ENCODE measurements around the gene GALNT2. TPM values are rescaled to one million over a fixed set of nuclear protein-coding genes. Genes with fewer than 3 reads are reported as not detected.

The GALNT2 gene
- total RNA-seq, 1 donor from 2014 or later = 129 TPM

DNA sequence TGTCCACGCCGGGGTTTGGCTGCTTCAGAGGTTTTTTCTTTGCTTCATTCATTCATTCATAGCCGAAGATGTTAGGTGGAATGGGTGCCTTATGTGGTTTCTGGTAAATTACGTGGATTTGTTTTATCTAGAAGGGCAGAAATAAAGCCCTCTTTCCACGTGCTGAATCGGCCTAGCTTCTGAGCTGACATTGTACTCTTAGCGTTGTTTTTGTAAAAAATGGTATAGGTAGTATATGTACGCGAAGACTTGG, 1.5 kb downstream of the GALNT2 start:
- Histone ChIP-seq H3K9me3 (no peaks in the 10 kb centered on the region), H3K27me3 (no peaks in the 10 kb centered on the region), H3K27ac (peak overlapping the region; percentile 93 to 94), H3K36me3 (no peaks in the 10 kb centered on the region), H3K4me3 (peak overlapping the region; percentile 86 to 94), H3K4me1 (peaks cover under 1 to 49% of the 10 kb centered on the region in 2 donors)
- intact Hi-C loops (cut with DNase I) = loop anchor here (5.0 kb wide), 3 partner anchors 71 to 406 kb away; no protein-coding TSS in a partner anchor
- no peak for DNase-seq (ENCODE audit: low spot score in 2 of 2)
- TF ChIP-seq, protein P1, sequence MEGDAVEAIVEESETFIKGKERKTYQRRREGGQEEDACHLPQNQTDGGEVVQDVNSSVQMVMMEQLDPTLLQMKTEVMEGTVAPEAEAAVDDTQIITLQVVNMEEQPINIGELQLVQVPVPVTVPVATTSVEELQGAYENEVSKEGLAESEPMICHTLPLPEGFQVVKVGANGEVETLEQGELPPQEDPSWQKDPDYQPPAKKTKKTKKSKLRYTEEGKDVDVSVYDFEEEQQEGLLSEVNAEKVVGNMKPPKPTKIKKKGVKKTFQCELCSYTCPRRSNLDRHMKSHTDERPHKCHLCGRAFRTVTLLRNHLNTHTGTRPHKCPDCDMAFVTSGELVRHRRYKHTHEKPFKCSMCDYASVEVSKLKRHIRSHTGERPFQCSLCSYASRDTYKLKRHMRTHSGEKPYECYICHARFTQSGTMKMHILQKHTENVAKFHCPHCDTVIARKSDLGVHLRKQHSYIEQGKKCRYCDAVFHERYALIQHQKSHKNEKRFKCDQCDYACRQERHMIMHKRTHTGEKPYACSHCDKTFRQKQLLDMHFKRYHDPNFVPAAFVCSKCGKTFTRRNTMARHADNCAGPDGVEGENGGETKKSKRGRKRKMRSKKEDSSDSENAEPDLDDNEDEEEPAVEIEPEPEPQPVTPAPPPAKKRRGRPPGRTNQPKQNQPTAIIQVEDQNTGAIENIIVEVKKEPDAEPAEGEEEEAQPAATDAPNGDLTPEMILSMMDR (IDR thresholded peaks at IDR 0.05) = no peak

DNA sequence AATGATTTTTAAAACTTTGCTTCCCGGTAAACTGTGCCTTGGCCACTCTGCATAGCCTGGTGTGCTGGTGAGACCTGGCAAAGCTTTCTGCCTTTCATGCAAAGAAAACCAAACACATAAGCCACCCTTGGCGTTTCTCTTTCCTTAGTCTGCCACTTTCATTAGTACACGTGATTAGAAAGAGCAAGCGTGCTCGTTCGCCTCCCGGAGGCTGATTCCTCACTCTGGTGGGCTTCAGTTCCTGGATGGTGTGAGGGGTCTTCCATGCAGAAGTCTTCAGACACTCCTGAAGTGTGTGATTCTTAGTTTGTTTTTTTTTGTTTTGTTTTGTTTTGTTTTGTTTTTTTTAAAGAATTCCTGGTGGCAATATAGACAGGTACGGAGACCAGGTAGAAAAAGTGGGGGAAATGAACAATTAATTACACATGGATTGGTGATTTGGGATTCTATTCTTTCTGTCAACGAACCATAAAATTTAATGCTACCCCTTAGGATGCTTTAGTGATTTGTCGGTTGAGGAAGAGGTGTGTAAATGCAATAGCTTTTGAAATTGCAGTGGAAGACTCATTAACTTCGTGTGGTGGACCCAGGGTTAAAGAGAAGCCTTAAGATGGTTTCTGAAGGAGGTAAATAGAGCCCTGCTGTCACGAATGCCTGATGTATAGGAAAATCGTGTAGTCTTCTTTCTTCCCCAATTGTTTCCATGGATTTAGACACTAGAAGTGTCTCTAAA, 2.1 kb downstream of the GALNT2 start:
- H3K27me3 ChIP-seq = no peaks in the 10 kb centered on the region
- DNase-seq (ENCODE audit: low spot score in 2 of 2) = no peak
- intact Hi-C loops (cut with DNase I) = loop anchor here (5.0 kb wide), 3 partner anchors 72 to 407 kb away; no protein-coding TSS in a partner anchor
- peaks cover 6 to 55% of the 10 kb centered on the region in 2 donors for H3K4me1 ChIP-seq
- TF ChIP-seq, protein P1 (IDR thresholded peaks at IDR 0.05) = no peak
- H3K36me3 ChIP-seq = no peaks in the 10 kb centered on the region
- no peaks in the 10 kb centered on the region for H3K9me3 ChIP-seq
- peak overlapping the region in 1 of 2 donors; percentile 15 for H3K27ac ChIP-seq
- H3K4me3 ChIP-seq = peak overlapping the region; percentile 86 to 94

DNA sequence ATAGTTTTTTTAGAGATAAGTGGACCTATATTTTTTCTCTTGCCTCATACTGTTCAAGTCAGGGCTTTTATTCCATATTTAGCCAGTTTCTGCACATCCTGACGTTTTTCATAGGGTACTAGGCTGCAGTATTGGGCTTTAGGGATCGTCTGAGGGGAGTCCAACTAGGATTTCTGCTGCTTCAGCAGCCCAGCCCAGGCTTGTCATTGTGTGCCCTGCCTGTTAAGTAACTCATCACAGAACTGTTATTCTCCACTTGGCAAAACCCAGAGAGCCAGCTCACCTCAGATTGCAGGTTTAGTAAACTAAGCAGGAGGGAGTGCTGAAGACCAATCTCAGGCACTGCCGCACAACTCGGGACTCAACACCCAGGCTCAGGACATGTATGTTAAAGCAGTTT, 2.8 kb downstream of the GALNT2 start:
- Histone ChIP-seq H3K4me3 (peak overlapping the region; percentile 86 to 94), H3K9me3 (no peaks in the 10 kb centered on the region), H3K27me3 (no peaks in the 10 kb centered on the region), H3K36me3 (no peaks in the 10 kb centered on the region), H3K27ac (no peak overlapping the region), H3K4me1 (peaks cover 13 to 62% of the 10 kb centered on the region in 2 donors)
- DNase-seq (ENCODE audit: low spot score in 2 of 2) = no peak
- intact Hi-C loops (cut with DNase I) = loop anchor here (5.0 kb wide), 3 partner anchors 72 to 407 kb away; no protein-coding TSS in a partner anchor
- TF ChIP-seq, protein P1 (IDR thresholded peaks at IDR 0.05) = no peak

DNA sequence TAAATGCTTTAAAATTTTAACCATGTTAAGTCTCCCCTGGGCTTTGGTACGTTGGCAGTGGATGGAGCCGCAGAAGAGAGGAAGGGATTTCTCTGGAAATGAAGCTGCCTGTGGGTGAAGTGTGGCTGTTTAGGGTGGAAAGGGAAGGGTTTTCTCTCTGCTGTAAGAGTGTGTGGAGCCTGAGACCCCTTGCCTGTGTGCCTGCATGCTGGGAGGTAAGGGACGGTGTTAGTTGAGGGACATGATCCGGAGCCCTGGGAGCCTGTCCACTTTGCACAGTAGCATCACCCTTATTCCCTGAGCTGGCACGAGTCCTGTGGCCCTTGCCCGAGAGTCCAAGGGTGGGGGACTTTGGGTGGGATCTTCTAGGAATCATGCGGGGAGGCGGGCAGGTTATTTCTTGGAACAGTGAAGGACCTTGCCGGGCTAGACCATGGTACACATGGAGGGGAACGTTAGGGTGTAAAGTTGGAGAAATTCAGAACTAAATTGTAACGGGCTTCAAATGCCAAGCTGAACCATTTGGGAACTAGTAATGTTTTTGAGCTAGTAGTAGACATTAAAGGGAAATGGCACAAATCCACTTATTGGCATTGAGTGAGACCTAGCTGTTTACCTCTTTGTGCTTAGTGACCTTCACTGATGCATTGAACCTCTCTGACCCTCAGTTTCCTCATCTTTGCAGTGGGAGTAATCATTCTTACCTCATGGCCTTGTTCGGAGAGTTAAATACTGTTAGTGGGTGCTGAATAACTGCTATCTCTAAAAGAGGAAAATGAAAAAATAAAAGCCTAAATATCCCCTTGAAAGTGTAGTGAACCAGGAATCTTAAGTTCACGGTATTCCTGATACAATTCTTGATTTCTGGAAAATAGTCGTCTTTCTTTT, 3.5 kb downstream of the GALNT2 start:
- intact Hi-C loops (cut with DNase I) = no loop called here
- no peak overlapping the region for H3K27ac ChIP-seq
- TF ChIP-seq, protein P1 (IDR thresholded peaks at IDR 0.05) = no peak
- H3K4me3 ChIP-seq = peak overlapping the region; percentile 86 to 94
- no peaks in the 10 kb centered on the region for H3K36me3 ChIP-seq
- no peak for DNase-seq (ENCODE audit: low spot score in 2 of 2)
- H3K27me3 ChIP-seq = no peaks in the 10 kb centered on the region
- H3K4me1 ChIP-seq = peaks cover 13 to 68% of the 10 kb centered on the region in 2 donors
- no peaks in the 10 kb centered on the region for H3K9me3 ChIP-seq

DNA sequence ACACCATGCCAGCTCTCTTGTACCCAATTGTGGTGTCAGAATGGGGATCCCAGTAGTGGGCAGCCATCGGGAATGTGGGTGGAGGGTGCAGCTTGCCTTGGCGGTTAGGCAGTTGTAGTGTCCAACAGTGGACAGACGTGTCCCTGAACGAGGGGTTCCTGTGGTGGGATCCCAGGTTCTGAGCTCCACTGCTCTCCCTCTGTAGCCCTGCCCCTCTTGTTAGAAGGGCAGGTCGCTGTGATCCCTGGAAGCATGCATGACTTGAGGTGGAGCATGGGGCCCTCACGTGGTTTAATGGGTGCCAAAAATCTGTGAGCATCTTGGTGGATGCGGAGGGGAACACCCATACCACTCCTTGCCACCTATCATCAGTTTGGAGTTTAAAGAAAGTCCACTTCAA, 4.3 kb downstream of the GALNT2 start:
- no peak for DNase-seq (ENCODE audit: low spot score in 2 of 2)
- Histone ChIP-seq H3K4me3 (no peak overlapping the region), H3K27ac (no peak overlapping the region), H3K9me3 (no peaks in the 10 kb centered on the region), H3K27me3 (no peaks in the 10 kb centered on the region), H3K36me3 (no peaks in the 10 kb centered on the region), H3K4me1 (peaks cover 13 to 72% of the 10 kb centered on the region in 2 donors)
- intact Hi-C loops (cut with DNase I) = no loop called here
- TF ChIP-seq, protein P1 (IDR thresholded peaks at IDR 0.05) = no peak
